ENCODE results near the gene TOGARAM1.
"Not testable (repeated sequence)": the region's sequence is repeated elsewhere in the genome, so short reads cannot be mapped to it uniquely, and the experiment has no call there.

The TOGARAM1 gene

GRCh38 chr14:45073231-45073879 is 111.4 kb downstream of the TOGARAM1 start:
- TF ChIP-seq CTCF (IDR thresholded peaks at IDR 0.05; ENCODE audit: control insufficient read depth, insufficient read depth, low read depth, low read length, missing control alignments): no peak
- DNase-seq (ENCODE audit: low read depth): no peak
- H3K4me3 ChIP-seq (ENCODE audit: control insufficient read depth, low read depth, low read length): no peak overlapping the region

- no peak overlapping the region for H3K4me3 ChIP-seq (ENCODE audit: control insufficient read depth, low read depth, low read length)
- no peak for DNase-seq (ENCODE audit: low read depth)
- no peak for TF ChIP-seq CTCF (IDR thresholded peaks at IDR 0.05; ENCODE audit: control insufficient read depth, insufficient read depth, low read depth, low read length, missing control alignments)
Measured at GRCh38 chr14:45078323-45078722, 116.3 kb downstream of the TOGARAM1 start.

- not testable (repeated sequence) for DNase-seq (ENCODE audit: low read depth); H3K4me3 ChIP-seq (ENCODE audit: control insufficient read depth, low read depth, low read length)
Measured at GRCh38 chr14:45080416-45080968, 118.5 kb downstream of the TOGARAM1 start.

GRCh38 chr14:45081096-45081495 is 119.1 kb downstream of the TOGARAM1 start:
- H3K4me3 ChIP-seq (ENCODE audit: control insufficient read depth, low read depth, low read length): not testable (repeated sequence)

GRCh38 chr14:45082420-45082819 is 120.4 kb downstream of the TOGARAM1 start:
- no peak for DNase-seq (ENCODE audit: low read depth)
- no peak for TF ChIP-seq CTCF (IDR thresholded peaks at IDR 0.05; ENCODE audit: control insufficient read depth, insufficient read depth, low read depth, low read length, missing control alignments)
- no peak overlapping the region for H3K4me3 ChIP-seq (ENCODE audit: control insufficient read depth, low read depth, low read length)

More at GRCh38 chr14:45081096-45081495, 119.1 kb downstream of the TOGARAM1 start:
- not testable (repeated sequence) for DNase-seq (ENCODE audit: low read depth)

- no peak for DNase-seq (ENCODE audit: low read depth)
- TF ChIP-seq CTCF (IDR thresholded peaks at IDR 0.05; ENCODE audit: control insufficient read depth, insufficient read depth, low read depth, low read length, missing control alignments): no peak
- H3K4me3 ChIP-seq (ENCODE audit: control insufficient read depth, low read depth, low read length): peak overlapping the region; percentile 54
Measured at GRCh38 chr14:45083617-45083975, 121.6 kb downstream of the TOGARAM1 start.

- DNase-seq (ENCODE audit: low read depth): peak; percentile 49
- peak within 1 kb of the TSS; percentile 54 for H3K4me3 ChIP-seq (ENCODE audit: control insufficient read depth, low read depth, low read length)
- no peak for TF ChIP-seq CTCF (IDR thresholded peaks at IDR 0.05; ENCODE audit: control insufficient read depth, insufficient read depth, low read depth, low read length, missing control alignments)
Measured at GRCh38 chr14:45083976-45084722, 122.2 kb downstream of the TOGARAM1 start, which contains the start of gene PRPF39. Gene PRPF39, plus strand, starts transcription at chr14:45084116. Its CDS starts 11,124 bp downstream, at chr14:45095240.
